Measurements from ENCODE around the gene SFMBT1.

GRCh38 chr3:53038679-53039375 lies 7.0 kb downstream of the SFMBT1 start:
- no peak for TF ChIP-seq CTCF (IDR thresholded peaks at IDR 0.05)
- no peak for TF ChIP-seq POLR2A (IDR thresholded peaks at IDR 0.05)

All from heart left ventricle (tissue), 13 donors.